ENCODE results near the gene PLXNA1.

Gene PLXNA1

GRCh38 chr3:126963261-126964190, 19.4 kb upstream of the PLXNA1 start:
- no peak for DNase-seq (ENCODE audit: extremely low read depth, low read depth)
- TF ChIP-seq, protein P1, sequence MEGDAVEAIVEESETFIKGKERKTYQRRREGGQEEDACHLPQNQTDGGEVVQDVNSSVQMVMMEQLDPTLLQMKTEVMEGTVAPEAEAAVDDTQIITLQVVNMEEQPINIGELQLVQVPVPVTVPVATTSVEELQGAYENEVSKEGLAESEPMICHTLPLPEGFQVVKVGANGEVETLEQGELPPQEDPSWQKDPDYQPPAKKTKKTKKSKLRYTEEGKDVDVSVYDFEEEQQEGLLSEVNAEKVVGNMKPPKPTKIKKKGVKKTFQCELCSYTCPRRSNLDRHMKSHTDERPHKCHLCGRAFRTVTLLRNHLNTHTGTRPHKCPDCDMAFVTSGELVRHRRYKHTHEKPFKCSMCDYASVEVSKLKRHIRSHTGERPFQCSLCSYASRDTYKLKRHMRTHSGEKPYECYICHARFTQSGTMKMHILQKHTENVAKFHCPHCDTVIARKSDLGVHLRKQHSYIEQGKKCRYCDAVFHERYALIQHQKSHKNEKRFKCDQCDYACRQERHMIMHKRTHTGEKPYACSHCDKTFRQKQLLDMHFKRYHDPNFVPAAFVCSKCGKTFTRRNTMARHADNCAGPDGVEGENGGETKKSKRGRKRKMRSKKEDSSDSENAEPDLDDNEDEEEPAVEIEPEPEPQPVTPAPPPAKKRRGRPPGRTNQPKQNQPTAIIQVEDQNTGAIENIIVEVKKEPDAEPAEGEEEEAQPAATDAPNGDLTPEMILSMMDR (IDR thresholded peaks at IDR 0.05; ENCODE audit: low read depth, low read length), result no peak

DNA sequence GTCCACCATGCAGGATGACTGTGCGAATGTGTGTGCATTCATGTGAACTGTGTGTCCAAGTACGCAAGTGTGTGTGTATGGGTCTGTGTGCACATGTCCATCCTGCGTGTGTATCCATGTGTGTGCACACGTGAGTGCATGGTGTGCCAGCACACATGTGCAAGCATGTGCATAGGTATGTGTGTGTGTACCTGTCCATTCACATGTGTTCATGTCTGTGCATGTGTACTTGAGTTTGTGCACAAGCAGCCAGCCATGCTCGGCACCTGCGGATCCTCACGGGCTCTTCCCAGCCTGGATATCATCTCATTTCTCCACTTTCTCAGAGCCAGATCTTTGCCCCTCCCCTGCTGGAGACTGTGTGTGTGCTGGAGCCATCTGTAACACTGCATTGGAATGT, 18.7 kb upstream of the PLXNA1 start:
- no peak for DNase-seq (ENCODE audit: extremely low read depth, low read depth)
- TF ChIP-seq, protein P1 (IDR thresholded peaks at IDR 0.05; ENCODE audit: low read depth, low read length), result no peak

- TF ChIP-seq, protein P1 (IDR thresholded peaks at IDR 0.05; ENCODE audit: low read depth, low read length), result no peak
- DNase-seq (ENCODE audit: extremely low read depth, low read depth), result no peak
Observed at GRCh38 chr3:126964950-126965349, 18.0 kb upstream of the PLXNA1 start.

DNA sequence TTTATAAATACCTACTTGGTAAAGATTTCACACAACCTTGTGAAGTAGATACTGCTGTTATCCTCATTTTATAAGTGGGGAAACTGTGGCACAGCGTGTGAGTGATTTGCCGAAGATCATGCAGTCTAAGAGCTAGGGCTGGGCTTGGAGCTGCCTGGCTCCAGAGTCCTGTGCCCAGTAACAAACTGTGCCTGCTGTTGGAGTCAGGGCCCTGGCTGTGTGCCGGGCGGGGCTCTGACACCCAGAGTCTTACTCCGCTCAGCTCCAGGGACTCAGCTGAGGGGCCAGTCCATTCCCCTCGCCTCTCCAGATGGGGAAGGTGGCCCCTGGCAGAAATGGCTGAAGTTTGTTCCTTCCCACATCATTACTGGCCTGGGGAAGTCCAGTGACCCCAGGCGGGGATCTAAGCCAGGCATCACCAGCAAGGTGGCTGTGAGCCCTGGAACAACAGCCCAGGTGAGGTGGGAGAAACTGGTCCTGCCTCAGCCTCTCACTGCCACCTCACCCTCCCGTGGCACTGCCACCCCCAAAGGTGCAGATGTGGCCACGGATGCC, 17.3 kb upstream of the PLXNA1 start:
- TF ChIP-seq, protein P1 (IDR thresholded peaks at IDR 0.05; ENCODE audit: low read depth, low read length), result no peak
- no peak for DNase-seq (ENCODE audit: extremely low read depth, low read depth)

DNA sequence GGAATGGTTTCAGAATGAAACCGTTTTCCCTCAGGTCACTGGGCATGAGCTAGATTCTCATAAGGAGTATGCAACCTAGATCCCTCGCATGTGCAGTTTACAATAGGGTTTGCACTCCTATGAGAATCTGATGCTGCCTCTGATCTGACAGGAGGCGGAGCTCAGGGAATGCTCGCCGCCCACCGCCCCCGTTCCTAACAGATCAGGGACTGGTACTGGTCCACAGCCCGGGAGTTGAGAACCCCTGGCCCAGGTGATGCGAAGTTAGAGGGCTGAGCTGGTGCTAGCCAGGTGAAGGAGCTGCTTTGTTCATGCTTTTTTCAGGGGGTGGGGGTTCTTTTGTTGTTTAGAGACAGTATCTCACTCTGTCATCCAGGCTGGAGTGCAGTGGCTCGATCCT, 15.5 kb upstream of the PLXNA1 start:
- TF ChIP-seq, protein P1 (IDR thresholded peaks at IDR 0.05; ENCODE audit: low read depth, low read length), result no peak
- DNase-seq (ENCODE audit: extremely low read depth, low read depth), result no peak

GRCh38 chr3:126968391-126969390, 14.2 kb upstream of the PLXNA1 start:
- no peak for DNase-seq (ENCODE audit: extremely low read depth, low read depth)
- TF ChIP-seq, protein P1 (IDR thresholded peaks at IDR 0.05; ENCODE audit: low read depth, low read length), result no peak
